Measurements from ENCODE around the gene MPLKIP. TPM values are rescaled to one million over a fixed set of nuclear protein-coding genes. Genes with fewer than 3 reads are reported as not detected.

Gene MPLKIP
- total RNA-seq (2021) (55.4 to 63.0 TPM (median 61.6 TPM) in 3 replicates), Bru-seq, nascent RNA (percentile 96 among the genes with signal in this experiment)
- long read RNA-seq, experiment 1, full-length matches to known transcripts = 141 of 146 reads
- long read RNA-seq, experiment 1, partial matches to known transcripts = 0 of 146 reads
- long read RNA-seq, experiment 1, other reads (novel, unspliced or antisense) = 5 of 146 reads
- long read RNA-seq, experiment 2, full-length matches to known transcripts = 105 of 112 reads
- long read RNA-seq, experiment 2, partial matches to known transcripts = 3 of 112 reads
- long read RNA-seq, experiment 2, other reads (novel, unspliced or antisense) = 4 of 112 reads
- long read RNA-seq, experiment 3, full-length matches to known transcripts = 14 of 14 reads
- long read RNA-seq, experiment 3, partial matches to known transcripts = 0 of 14 reads
- long read RNA-seq, experiment 3, other reads (novel, unspliced or antisense) = 0 of 14 reads

DNA sequence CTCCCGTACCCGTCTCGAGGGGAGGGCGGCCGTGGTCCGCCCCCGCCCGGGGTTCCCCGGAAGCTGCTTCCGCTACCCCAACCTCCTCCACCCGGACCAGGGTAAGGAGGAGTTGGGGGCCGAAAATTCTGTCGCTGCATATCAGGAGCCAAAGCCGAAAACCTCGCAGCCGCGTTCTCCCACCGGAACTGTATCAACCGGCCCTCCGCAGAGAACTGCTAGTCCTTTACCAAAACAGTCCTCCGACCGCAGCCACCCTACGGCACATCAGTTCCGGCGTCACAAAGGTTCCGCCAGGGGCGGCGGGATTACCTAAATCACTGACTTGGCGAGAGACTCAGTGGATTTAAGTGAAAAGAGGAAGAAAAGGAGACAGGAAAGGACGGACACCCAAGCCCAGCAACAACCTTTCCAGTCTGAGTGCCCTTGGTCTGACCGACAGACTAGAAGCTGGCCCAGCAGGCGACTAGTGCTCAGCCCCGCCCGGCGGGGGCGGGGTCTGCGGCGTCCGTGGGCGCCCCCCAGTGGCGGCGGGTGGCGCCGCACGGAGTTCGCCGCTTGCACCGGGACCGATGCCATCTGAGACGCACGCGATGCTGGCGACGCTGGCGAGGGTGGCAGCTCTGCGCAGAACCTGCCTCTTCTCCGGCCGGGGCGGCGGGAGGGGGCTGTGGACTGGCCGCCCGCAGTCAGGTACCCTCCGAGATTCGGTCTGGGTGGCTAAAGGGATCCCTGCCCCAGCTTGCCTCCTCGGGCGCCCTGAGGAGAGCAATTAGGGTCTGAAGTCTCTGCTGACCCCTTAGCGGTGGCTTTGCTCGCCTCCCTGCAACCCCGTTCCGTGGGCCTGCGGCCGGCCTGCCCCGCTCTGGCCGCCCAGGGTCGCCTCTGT, at the start of gene MPLKIP, which contains the start of gene SUGCT:
TSS of gene MPLKIP (minus strand) at position 195 of the 889 bp plus-strand sequence. CDS start at position 140, 55 bp downstream.
TSS of gene SUGCT (plus strand) at position 578 of the 889 bp plus-strand sequence.
- Mint-ChIP-seq H3K27me3 (ENCODE audit: low read depth) (peaks cover 14% of the 10 kb centered on the region), H3K4me3 (peak within 1 kb of the TSS; percentile 90), H3K27ac (peak within 1 kb of the TSS; percentile 94), H3K9me3 (peaks cover 6% of the 10 kb centered on the region; the same call in 1 of the 2 replicates), H3K4me1 (peaks cover 13% of the 10 kb centered on the region), H3K36me3 (peaks cover 2% of the 10 kb centered on the region; the same call in 1 of the 2 replicates)
- DNase-seq (ENCODE audit: low spot score) (peak; percentile 81), ATAC-seq (peak; percentile 87)
- POLR2A ChIA-PET = interaction anchor here (0.9 kb wide), 1 partner anchor 16 kb away, joined by 3 read pairs; no protein-coding TSS in a partner anchor
- CTCF ChIA-PET = interaction anchor here (0.6 to 1.5 kb wide), 11 partner anchors 11 to 554 kb away, joined by 3 to 8 read pairs (median 4); no protein-coding TSS in a partner anchor
- TF ChIP-seq FOXP1 (CRISPR knock-in tag; IDR thresholded peaks at IDR 0.05; ENCODE audit: borderline replicate concordance) = peak; percentile 79; the same call in 1 of the 2 replicates
- TF ChIP-seq, protein P1, sequence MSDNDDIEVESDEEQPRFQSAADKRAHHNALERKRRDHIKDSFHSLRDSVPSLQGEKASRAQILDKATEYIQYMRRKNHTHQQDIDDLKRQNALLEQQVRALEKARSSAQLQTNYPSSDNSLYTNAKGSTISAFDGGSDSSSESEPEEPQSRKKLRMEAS (CRISPR knock-in tag; IDR thresholded peaks at IDR 0.05) = peak; percentile 86; the same call in 1 of the 2 replicates
- TF ChIP-seq, protein P2, sequence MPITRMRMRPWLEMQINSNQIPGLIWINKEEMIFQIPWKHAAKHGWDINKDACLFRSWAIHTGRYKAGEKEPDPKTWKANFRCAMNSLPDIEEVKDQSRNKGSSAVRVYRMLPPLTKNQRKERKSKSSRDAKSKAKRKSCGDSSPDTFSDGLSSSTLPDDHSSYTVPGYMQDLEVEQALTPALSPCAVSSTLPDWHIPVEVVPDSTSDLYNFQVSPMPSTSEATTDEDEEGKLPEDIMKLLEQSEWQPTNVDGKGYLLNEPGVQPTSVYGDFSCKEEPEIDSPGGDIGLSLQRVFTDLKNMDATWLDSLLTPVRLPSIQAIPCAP (CRISPR knock-in tag; IDR thresholded peaks at IDR 0.05) = no peak; the same call in 1 of the 2 replicates
- TF ChIP-seq FOXK1 (CRISPR knock-in tag; IDR thresholded peaks at IDR 0.05) = peak; percentile 30; the same call in 1 of the 2 replicates
- no peak for TF ChIP-seq ZNF121 (CRISPR knock-in tag; IDR thresholded peaks at IDR 0.05)
- TF ChIP-seq NR3C1 (CRISPR knock-in tag; conservative IDR thresholded peaks at IDR 0.05; ENCODE audit: low read depth) = no peak; the same call in 1 of the 2 replicates
- TF ChIP-seq OVOL2 (CRISPR knock-in tag; IDR thresholded peaks at IDR 0.05; ENCODE audit: borderline replicate concordance) = no peak
- TF ChIP-seq RELA (CRISPR knock-in tag; IDR thresholded peaks at IDR 0.05; ENCODE audit: borderline replicate concordance) = peak; percentile 79; the same call in 1 of the 2 replicates
- TF ChIP-seq ERG (CRISPR knock-in tag; IDR thresholded peaks at IDR 0.05) = no peak
- TF ChIP-seq, protein P3, sequence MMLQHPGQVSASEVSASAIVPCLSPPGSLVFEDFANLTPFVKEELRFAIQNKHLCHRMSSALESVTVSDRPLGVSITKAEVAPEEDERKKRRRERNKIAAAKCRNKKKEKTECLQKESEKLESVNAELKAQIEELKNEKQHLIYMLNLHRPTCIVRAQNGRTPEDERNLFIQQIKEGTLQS (CRISPR knock-in tag; conservative IDR thresholded peaks at IDR 0.05) = no peak
- peak; percentile 88; the same call in 1 of the 2 replicates for TF ChIP-seq ESRRA (CRISPR knock-in tag; IDR thresholded peaks at IDR 0.05; ENCODE audit: borderline replicate concordance)
- no peak for TF ChIP-seq NFATC4 (CRISPR knock-in tag; IDR thresholded peaks at IDR 0.05)
- TF ChIP-seq IRF2 (CRISPR knock-in tag; IDR thresholded peaks at IDR 0.05; ENCODE audit: borderline replicate concordance, low read depth) = no peak
- no peak for TF ChIP-seq ZNF512 (CRISPR knock-in tag; IDR thresholded peaks at IDR 0.05; ENCODE audit: borderline replicate concordance)
- TF ChIP-seq, protein P4, sequence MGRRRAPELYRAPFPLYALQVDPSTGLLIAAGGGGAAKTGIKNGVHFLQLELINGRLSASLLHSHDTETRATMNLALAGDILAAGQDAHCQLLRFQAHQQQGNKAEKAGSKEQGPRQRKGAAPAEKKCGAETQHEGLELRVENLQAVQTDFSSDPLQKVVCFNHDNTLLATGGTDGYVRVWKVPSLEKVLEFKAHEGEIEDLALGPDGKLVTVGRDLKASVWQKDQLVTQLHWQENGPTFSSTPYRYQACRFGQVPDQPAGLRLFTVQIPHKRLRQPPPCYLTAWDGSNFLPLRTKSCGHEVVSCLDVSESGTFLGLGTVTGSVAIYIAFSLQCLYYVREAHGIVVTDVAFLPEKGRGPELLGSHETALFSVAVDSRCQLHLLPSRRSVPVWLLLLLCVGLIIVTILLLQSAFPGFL (CRISPR knock-in tag; IDR thresholded peaks at IDR 0.05; ENCODE audit: borderline replicate concordance) = peak; percentile 75; the same call in 1 of the 2 replicates
- TF ChIP-seq KAT7 (CRISPR knock-in tag; IDR thresholded peaks at IDR 0.05; ENCODE audit: borderline replicate concordance) = peak; percentile 68; the same call in 1 of the 2 replicates
- TF ChIP-seq FOXP4 (CRISPR knock-in tag; IDR thresholded peaks at IDR 0.05) = peak; percentile 85
- TF ChIP-seq ZNF396 (CRISPR knock-in tag; IDR thresholded peaks at IDR 0.05; ENCODE audit: borderline replicate concordance) = no peak
- TF ChIP-seq GRHL2 (CRISPR knock-in tag; IDR thresholded peaks at IDR 0.05; ENCODE audit: insufficient replicate concordance, severe bottlenecking) = no peak
- TF ChIP-seq CREB1 (CRISPR knock-in tag; IDR thresholded peaks at IDR 0.05) = no peak
- no peak for TF ChIP-seq ZNF423 (CRISPR knock-in tag; IDR thresholded peaks at IDR 0.05)
- TF ChIP-seq ZNF219 (CRISPR knock-in tag; IDR thresholded peaks at IDR 0.05; ENCODE audit: borderline replicate concordance) = no peak
- no peak for TF ChIP-seq TCF7 (CRISPR knock-in tag; IDR thresholded peaks at IDR 0.05; ENCODE audit: low read depth)
- TF ChIP-seq, protein P5, sequence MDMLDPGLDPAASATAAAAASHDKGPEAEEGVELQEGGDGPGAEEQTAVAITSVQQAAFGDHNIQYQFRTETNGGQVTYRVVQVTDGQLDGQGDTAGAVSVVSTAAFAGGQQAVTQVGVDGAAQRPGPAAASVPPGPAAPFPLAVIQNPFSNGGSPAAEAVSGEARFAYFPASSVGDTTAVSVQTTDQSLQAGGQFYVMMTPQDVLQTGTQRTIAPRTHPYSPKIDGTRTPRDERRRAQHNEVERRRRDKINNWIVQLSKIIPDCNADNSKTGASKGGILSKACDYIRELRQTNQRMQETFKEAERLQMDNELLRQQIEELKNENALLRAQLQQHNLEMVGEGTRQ (CRISPR knock-in tag; IDR thresholded peaks at IDR 0.05) = peak; percentile 27; the same call in 1 of the 2 replicates
- TF ChIP-seq NFE2L1 (CRISPR knock-in tag; IDR thresholded peaks at IDR 0.05) = no peak

All from WTC11 (cell line).